Measurements from ENCODE around the gene WFS1. TPM values are rescaled to one million over a fixed set of nuclear protein-coding genes. Genes with fewer than 3 reads are reported as not detected.

WFS1 gene
- total and polyA plus RNA-seq, 2 of the 4 experiments (the other 2 are of a cell fraction), result 9.7 to 42.4 TPM

DNA sequence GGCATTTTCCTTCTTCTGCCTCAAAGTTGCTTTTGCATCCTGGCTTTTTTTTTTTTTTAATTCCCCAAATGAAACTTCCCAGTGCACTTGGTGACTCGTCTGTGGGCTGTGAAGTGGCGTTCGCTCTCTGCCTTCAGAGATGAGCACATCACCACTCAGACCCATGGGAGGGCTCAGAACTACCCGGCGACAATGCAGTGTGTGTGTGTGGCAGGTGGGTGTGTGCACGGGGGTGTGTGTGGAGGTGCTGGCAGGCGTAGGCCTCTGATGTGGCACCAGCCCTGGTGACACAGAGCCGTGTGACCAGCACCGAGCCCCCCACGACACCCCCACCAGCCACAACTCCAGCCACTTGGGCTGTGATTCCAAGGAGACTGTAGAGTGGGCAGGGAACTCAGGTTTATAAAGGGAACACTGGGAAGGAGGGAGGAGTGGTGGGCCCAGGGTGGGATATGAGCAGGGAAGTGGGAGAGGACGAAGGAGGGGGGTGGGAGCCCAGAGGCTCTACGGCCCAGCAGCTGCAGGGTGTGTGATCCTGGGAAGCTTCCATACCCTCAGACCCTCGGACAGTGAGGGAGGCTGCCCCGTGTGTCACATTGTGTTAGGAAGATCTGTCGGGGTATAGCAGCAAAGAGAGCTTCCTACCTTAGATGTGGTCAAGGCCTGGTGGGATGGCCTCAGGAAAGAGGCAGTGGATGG lies 6.0 kb upstream of the WFS1 start (continued):
- TF ChIP-seq MAFK (IDR thresholded peaks at IDR 0.05; ENCODE audit: low read depth, low read length), result no peak

DNA sequence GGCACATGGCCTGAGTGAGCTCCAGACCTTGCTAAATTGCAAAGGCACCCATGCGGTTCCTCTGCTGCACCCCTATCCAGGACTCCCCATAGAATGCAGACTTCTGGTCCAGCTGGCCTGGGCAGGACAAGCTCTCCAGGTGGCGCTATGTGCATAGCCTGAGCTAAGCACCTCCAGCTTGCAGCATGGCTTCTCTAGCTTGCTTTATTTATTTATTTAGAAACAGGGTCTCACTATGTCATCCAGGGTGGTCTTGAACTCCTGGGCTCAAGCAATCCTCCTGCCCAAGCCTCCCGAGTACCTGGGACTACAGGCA lies 5.5 kb upstream of the WFS1 start:
- no peak overlapping the region for H3K14ac ChIP-seq (replicated peaks; ENCODE audit: low read depth, low read length)
- H2BK5ac ChIP-seq (ENCODE audit: low read depth, low read length, poor library complexity, severe bottlenecking), result no peak overlapping the region
- TF ChIP-seq RAD21 (IDR thresholded peaks at IDR 0.05; ENCODE audit: low read length), result peak; percentile 87
- TF ChIP-seq, protein P1, sequence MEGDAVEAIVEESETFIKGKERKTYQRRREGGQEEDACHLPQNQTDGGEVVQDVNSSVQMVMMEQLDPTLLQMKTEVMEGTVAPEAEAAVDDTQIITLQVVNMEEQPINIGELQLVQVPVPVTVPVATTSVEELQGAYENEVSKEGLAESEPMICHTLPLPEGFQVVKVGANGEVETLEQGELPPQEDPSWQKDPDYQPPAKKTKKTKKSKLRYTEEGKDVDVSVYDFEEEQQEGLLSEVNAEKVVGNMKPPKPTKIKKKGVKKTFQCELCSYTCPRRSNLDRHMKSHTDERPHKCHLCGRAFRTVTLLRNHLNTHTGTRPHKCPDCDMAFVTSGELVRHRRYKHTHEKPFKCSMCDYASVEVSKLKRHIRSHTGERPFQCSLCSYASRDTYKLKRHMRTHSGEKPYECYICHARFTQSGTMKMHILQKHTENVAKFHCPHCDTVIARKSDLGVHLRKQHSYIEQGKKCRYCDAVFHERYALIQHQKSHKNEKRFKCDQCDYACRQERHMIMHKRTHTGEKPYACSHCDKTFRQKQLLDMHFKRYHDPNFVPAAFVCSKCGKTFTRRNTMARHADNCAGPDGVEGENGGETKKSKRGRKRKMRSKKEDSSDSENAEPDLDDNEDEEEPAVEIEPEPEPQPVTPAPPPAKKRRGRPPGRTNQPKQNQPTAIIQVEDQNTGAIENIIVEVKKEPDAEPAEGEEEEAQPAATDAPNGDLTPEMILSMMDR (conservative IDR thresholded peaks at IDR 0.05; ENCODE audit: low read depth, low read length), result peak; percentile 80
- TF ChIP-seq SMC3 (IDR thresholded peaks at IDR 0.05; ENCODE audit: low read depth, low read length), result peak; percentile 89
- no peak for TF ChIP-seq CEBPB (IDR thresholded peaks at IDR 0.05; ENCODE audit: low read depth, low read length)
- TF ChIP-seq, protein P2, sequence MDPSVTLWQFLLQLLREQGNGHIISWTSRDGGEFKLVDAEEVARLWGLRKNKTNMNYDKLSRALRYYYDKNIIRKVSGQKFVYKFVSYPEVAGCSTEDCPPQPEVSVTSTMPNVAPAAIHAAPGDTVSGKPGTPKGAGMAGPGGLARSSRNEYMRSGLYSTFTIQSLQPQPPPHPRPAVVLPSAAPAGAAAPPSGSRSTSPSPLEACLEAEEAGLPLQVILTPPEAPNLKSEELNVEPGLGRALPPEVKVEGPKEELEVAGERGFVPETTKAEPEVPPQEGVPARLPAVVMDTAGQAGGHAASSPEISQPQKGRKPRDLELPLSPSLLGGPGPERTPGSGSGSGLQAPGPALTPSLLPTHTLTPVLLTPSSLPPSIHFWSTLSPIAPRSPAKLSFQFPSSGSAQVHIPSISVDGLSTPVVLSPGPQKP (IDR thresholded peaks at IDR 0.05; ENCODE audit: borderline replicate concordance, low read depth, low read length), result no peak
- no peak overlapping the region for H3K9ac ChIP-seq (ENCODE audit: low read depth, low read length)
- no peak overlapping the region for H3K27ac ChIP-seq (ENCODE audit: insufficient read depth, low read length)
- H3K4me2 ChIP-seq (ENCODE audit: low read depth, low read length), result no peak overlapping the region
- H3K4me3 ChIP-seq (ENCODE audit: insufficient read depth, low read depth, low read length), result no peak overlapping the region
- no peak overlapping the region for H3K23ac ChIP-seq (ENCODE audit: low read depth, low read length)
- no peak overlapping the region for H2AK5ac ChIP-seq (ENCODE audit: low read depth, low read length)
- no peak overlapping the region for H4K91ac ChIP-seq (ENCODE audit: insufficient read depth, low read depth, low read length)
- CTCF ChIA-PET, result interaction anchor here (0.8 to 2.4 kb wide), 6 partner anchors 14 to 77 kb away, joined by 3 to 34 read pairs (median 8); no protein-coding TSS in a partner anchor
- intact Hi-C loops (cut with micrococcal nuclease) (loop anchor here (1.0 kb wide), 1 partner anchor 63 kb away; no protein-coding TSS in a partner anchor), in situ Hi-C loops (cut with MboI; ENCODE audit: low sequenced_read_pairs) (no loop called here), dilution Hi-C loops (cut with HindIII; ENCODE audit: low sequenced_read_pairs, unreplicated experiment) (no loop called here)
- H3K56ac ChIP-seq (ENCODE audit: extremely low read depth, insufficient read depth, low read length), result no peak overlapping the region
- POLR2A ChIA-PET (ENCODE audit: unreplicated experiment), result no interaction called here
- no peak overlapping the region for H3K18ac ChIP-seq (ENCODE audit: low read depth, low read length)
- H3K9me3 ChIP-seq (ENCODE audit: control insufficient read depth, insufficient read depth, low read length), result no peaks in the 10 kb centered on the region
- DNase-seq (peak; percentile 63), ATAC-seq (ENCODE audit: low read depth) (peak; percentile 94)
- no peaks in the 10 kb centered on the region for H3K4me1 ChIP-seq (ENCODE audit: control insufficient read depth, insufficient read depth, low read length)
- no peak overlapping the region for H2BK20ac ChIP-seq (ENCODE audit: low read depth, low read length)
- H2BK120ac ChIP-seq (ENCODE audit: low read depth, low read length), result no peak overlapping the region
- no peak overlapping the region for H4K8ac ChIP-seq (ENCODE audit: low read depth in 2 of 2, low read length in 2 of 2)
- WGBS, 2 experiments (ENCODE audit: extremely low coverage in 2 of 2, insufficient read length in 1 of 2), result no CpG with 5 or more reads among the region's 3 CpGs
- no TSS peak for BruUV-seq (replicated peaks)
- H3K79me1 ChIP-seq (ENCODE audit: low read depth in 1 of 2, low read length in 2 of 2), result no peaks in the 10 kb centered on the region
- no peak overlapping the region for H2AFZ ChIP-seq (replicated peaks; ENCODE audit: low read length, poor library complexity)
- H3K4ac ChIP-seq (ENCODE audit: low read depth, low read length), result no peak overlapping the region
- H2AK9ac ChIP-seq (replicated peaks; ENCODE audit: low read depth, low read length, poor library complexity), result peak overlapping the region; percentile 51
- no peak overlapping the region for H4K5ac ChIP-seq (ENCODE audit: low read depth, low read length)
- H2BK15ac ChIP-seq (ENCODE audit: low read depth, low read length), result no peak overlapping the region
- no peaks in the 10 kb centered on the region for H4K20me1 ChIP-seq (ENCODE audit: insufficient read depth, low read length)
- H3K9me1 ChIP-seq (ENCODE audit: insufficient read depth, low read length), result no peaks in the 10 kb centered on the region
- H3K36me3 ChIP-seq (ENCODE audit: control insufficient read depth, insufficient read depth, low read length), result no peaks in the 10 kb centered on the region
- peaks cover 6% of the 10 kb centered on the region; the same call in 1 of the 2 replicates for H3K27me3 ChIP-seq (ENCODE audit: control insufficient read depth, insufficient read depth, low read length)

Data from IMR-90 (cell line).